HG02943 (cell line): ENCODE measurements around the gene OR2L8.

Experiments
- ATAC-seq: cut with Tn5 transposase; IDR thresholded peaks from one replicate; pipeline ENCODE4 v1.9.1; 2021; ENCODE audit warnings: mild to moderate bottlenecking, low read depth, moderate library complexity; ENCODE audit not compliant: unreplicated experiment

The OR2L8 gene

GRCh38 chr1:247948558-247948957, at the start of gene OR2L8:
TSS of gene OR2L8 (plus strand) at chr1:247948858. CDS start at chr1:247948858, 0 bp downstream.
- no peak for ATAC-seq

DNA sequence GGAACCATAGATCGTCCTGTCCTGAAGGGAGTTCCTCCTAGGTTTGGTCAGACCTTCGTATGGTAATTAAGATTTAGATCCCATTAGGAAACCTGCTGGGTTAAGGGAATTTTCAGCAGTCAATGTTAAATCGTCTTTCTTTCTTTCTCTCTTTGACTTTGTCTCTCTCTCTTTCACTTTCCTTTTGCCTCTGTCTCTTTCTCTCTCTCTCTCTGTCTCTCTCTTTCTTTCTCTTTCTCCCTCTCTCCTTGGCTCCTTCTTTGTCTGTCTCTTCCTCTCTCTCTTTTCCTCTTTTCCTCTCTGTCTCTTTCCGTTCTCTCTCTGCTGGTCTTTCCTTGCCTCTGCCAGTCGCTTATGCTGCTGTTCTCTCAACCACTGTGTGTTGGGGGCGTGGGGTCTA, 44.5 kb upstream of the OR2L8 start:
- ATAC-seq, result no peak

- ATAC-seq, result no peak
These were observed 43.5 kb upstream of the OR2L8 start for GRCh38 chr1:247905181-247905580.

- no peak for ATAC-seq
These were observed 42.7 kb upstream of the OR2L8 start for GRCh38 chr1:247905910-247906503.

- ATAC-seq, result no peak
These were observed 42.1 kb upstream of the OR2L8 start for GRCh38 chr1:247906504-247907047.

DNA sequence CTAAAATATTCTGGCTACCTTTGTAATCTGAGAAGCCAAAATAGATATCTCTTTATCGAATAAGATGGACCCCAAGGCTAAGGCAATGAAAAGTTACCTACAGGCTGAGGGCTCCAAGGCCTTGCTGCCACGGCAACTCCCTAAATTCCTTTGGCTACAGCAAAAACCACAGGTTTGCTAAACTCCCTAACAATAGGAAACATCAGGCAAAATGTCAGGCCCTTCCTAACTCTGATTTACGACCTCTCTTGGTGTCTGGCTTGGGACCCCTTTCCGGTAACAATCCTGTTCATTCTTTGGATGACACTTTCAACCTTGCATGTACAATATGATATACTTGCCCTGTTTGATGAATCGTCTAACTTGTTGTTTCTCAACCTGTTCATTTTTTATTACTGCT, 39.9 kb upstream of the OR2L8 start:
- no peak for ATAC-seq

DNA sequence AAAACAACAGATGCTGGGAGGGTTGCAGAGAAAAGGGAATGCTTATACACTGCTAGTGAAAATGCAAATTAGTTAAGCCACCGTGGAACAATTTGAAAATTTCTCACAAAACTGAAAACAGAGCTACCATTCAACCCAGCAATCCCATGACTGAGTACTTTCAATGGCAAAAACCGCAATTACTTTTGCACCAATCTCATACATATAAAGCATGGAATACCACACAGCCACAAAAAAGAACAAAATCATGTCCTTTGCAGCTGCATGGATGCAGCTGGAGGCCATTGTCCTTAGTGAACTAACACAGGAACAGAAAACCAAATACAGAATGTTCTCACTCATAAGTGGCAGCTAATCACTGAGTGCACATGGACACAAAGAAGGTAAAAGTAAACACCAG, 34.9 kb upstream of the OR2L8 start:
- ATAC-seq, result no peak

GRCh38 chr1:247914941-247915662, 33.6 kb upstream of the OR2L8 start:
- no peak for ATAC-seq

DNA sequence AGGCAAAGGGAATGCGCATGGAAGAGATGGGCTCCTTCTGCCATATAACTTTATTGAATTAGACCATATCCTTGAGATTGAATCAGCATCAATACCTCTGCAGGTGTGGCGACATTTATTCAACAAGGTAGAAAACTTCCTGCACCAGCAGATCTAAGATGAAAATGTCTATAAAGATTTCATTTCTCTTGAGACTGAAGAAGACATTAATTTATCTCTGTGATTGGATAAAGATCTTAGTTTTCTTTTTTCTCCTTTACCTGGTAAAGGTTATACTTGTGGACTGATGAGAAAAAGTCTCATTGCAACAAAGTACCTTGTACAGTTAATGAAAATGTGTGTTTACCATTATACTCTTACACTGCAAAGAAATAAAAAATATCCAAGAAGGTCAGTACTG, 28.7 kb upstream of the OR2L8 start, which contains the start of gene OR2T8:
OR2T8 (plus strand) TSS at position 301 of the 400 bp plus-strand sequence. CDS start 766 bp downstream, outside the sequence.
- ATAC-seq, result no peak

DNA sequence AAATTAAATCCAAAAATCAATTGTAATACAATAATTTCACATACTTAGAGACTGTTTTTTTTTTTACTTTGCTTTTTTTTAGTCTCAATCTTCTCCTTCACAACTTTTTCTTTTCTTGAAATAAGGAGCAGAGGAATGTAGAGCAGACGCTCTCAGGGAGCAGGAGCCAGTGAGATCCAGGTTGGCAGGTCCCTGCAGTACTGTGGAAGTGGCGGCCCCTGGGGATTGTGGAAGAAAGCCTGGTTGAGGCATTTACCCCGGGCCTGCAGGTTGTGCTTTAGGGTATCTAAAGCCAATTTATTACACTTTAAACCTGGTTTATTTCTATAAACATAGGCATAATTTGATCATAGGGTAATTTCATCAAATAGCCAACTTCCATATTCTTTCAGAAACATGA, 24.7 kb upstream of the OR2L8 start:
- ATAC-seq, result no peak

DNA sequence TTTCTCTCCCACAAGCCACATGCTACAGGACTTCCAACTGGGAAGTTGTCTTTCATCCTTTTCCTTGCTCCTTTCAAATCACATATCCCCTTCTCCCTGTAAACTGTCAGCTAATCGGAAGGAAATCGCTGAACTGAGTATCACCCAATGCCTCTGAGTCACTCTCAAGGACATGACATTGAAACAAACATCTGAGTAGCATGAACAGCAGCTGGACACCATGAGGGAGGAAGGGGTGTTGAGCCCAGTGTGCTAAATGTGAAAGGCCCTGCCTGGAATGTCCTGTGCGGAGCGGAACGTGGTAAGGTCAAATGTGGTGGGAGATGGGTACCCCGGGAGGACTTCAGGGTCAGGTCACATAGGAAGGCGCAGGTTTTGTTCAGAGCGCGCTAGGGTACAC, 23.8 kb upstream of the OR2L8 start, which contains the start of gene OR2AJ1:
OR2AJ1 (plus strand) TSS at position 22 of the 400 bp plus-strand sequence. CDS start 8,880 bp downstream, outside the sequence.
- no peak for ATAC-seq

DNA sequence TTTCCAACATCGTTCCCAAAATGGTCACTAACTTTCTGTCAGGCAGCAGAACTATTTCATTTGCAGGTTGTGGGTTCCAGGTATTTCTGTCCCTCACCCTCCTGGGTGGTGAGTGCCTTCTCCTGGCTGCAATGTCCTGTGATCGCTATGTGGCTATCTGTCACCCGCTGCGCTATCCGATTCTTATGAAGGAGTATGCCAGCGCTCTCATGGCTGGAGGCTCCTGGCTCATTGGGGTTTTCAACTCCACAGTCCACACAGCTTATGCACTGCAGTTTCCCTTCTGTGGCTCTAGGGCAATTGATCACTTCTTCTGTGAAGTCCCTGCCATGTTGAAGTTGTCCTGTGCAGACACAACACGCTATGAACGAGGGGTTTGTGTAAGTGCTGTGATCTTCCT, 14.7 kb upstream of the OR2L8 start:
- ATAC-seq, result no peak

DNA sequence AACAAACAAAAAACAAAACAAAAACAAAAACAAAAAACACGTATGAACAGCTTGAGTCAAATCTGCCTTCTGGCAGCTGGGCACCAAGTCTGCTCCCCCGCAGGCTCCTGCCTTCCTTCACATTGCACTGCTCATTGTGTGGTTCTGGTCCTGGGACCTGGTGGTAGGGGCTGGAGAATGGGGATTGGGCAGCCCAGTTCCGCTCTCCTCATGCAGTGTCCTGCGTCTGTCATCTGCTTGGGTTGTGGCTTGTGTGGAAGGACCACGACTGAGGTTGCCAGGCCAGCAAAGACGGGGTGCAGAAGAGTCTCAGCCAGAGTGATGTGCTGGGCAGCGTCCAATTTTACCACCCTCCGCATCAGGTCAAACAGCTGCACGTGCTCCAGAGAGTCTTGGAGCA, 12.9 kb upstream of the OR2L8 start:
- ATAC-seq, result no peak

DNA sequence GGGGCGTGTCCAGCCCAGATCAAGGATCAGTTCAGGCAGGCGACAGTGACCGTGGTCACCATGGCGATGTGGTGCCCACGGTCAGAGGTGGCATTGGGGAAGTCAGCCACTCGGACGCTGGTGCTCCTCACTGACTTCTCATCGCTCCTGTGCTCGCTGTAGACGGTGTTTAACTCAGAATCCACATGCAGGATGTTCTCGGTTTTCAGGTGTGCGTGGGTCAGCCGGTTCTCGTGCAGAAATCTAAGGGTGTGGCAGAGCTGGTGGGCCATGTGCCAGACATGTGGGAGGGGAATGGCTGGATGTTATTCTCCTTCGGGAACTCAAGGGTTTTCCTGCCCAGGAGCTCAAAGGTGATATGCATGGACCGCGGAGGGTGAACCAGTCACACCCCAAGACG, 12.2 kb upstream of the OR2L8 start:
- no peak for ATAC-seq

GRCh38 chr1:247936965-247937734, 11.5 kb upstream of the OR2L8 start:
- peak; percentile 100 for ATAC-seq

DNA sequence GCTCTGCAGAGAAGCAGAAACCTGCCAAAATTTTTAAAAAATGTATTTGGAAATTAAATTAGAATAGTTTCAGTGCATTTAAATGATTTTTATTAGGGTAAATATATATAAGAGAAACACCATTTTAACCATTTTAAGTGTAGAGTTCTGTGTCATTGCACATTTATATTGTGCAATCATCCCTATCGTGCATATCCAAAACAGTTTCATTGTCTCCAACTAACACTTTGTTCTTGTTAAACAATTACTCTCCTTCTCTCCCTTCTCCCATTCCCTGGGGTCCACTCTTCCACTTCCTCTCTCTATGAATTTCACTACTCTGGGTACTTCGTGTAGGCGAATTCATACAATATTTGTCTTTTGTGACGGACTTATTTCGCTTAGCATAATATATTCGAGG, 6.0 kb upstream of the OR2L8 start:
- ATAC-seq, result no peak

DNA sequence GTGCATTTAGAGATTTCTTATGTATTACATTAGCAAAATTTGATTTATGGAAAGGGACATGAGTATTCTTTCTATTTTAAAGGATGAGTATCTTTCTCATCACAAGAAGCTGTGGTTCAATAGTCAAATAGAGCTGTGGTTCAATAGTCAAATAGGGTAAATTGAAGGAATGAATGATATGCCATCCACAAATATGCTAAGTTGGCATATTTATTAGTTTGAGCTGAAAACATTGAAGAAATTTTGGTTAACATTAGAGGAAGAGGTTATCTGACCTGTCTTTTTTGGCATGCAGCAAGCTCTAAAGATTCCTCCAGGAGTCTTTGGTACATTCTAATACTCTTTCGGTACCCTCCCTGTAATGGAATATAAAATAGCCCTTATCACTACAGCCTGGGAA, 4.8 kb downstream of the OR2L8 start:
- ATAC-seq, result no peak

GRCh38 chr1:247961791-247962190, 13.1 kb downstream of the OR2L8 start:
- no peak for ATAC-seq

DNA sequence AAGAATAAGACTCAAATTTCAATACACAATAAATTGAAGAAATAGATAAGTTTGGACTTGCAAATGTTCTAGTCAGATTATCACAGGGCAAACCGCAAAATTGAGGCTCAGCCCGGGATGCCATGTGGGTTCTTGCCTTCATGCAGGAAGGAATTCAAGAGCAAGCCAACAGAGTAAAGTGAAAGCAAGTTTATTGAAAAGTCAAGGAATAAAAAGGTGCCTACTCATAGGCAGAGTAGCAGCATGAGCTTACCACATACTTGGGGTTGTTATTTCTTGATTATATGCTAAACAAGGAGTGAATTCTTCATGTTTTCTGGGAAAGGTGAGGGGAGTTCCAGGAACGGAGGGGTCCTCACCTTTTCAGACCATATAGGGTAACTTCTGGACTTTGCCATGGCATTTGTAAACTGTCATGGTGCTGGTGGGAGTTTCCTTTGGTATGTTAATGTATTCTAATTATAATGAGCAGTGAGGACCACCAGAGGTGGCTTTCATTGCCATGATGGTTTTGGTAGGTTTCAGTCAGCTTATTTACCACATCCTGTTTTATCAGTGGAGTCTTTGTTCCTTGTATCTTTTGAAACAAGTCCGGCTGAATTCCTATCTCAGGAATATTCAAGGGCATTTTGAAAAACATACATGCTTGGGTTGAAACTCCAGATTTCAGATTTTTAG, 14.4 kb downstream of the OR2L8 start:
- ATAC-seq, result no peak

GRCh38 chr1:247964933-247965332, 16.3 kb downstream of the OR2L8 start, which contains the start of gene OR2AK2:
TSS of gene OR2AK2 (plus strand) at chr1:247965233. CDS start at chr1:247965377, 144 bp downstream.
- ATAC-seq, result no peak
